ENCODE results near the gene MICU1. TPM values are rescaled to one million over a fixed set of nuclear protein-coding genes. Genes with fewer than 3 reads are reported as not detected.

The MICU1 gene
- total RNA-seq, 3 donors from 2014 or later (not counting 1 experiment from before 2014, with no cell fraction given), result 27.9 to 30.9 (median 29.4) TPM

GRCh38 chr10:72379062-72379461 lies 246.8 kb downstream of the MICU1 start:
- no peaks in the 10 kb centered on the region for H3K9me3 Mint-ChIP-seq
- H3K4me1 Mint-ChIP-seq, result peaks cover 0 to 11% of the 10 kb centered on the region in 2 donors
- no peak for DNase-seq
- H3K27ac ChIP-seq (ENCODE audit: low read length), result no peak overlapping the region
- no peaks in the 10 kb centered on the region for H3K9me3 ChIP-seq (ENCODE audit: control insufficient read depth, insufficient read depth, low read length)
- no peak for ATAC-seq
- no peaks in the 10 kb centered on the region for H3K4me1 ChIP-seq (ENCODE audit: control insufficient read depth, insufficient read depth, low read length)
- H3K4me3 ChIP-seq (ENCODE audit: low read length), result no peak overlapping the region
- intact Hi-C loops (cut with micrococcal nuclease), result no loop called here
- no peaks in the 10 kb centered on the region for H3K27me3 ChIP-seq (ENCODE audit: control insufficient read depth, insufficient read depth, low read length)
- H3K36me3 ChIP-seq (ENCODE audit: control insufficient read depth, insufficient read depth, low read length), result peaks cover 3% of the 10 kb centered on the region
- no peak overlapping the region for H3K4me3 Mint-ChIP-seq
- TF ChIP-seq CTCF (IDR thresholded peaks at IDR 0.05), result no peak
- WGBS (ENCODE audit: insufficient coverage), result 78% methylated on average over 2 of the region's 2 CpGs
- no peak overlapping the region for H3K27ac Mint-ChIP-seq
- no peaks in the 10 kb centered on the region for H3K36me3 Mint-ChIP-seq
- no peaks in the 10 kb centered on the region for H3K27me3 Mint-ChIP-seq (ENCODE audit: low read depth in 2 of 2)

- H3K36me3 Mint-ChIP-seq, result no peaks in the 10 kb centered on the region
- H3K9me3 ChIP-seq (ENCODE audit: control insufficient read depth, insufficient read depth, low read length), result no peaks in the 10 kb centered on the region
- H3K4me3 ChIP-seq (ENCODE audit: low read length), result no peak overlapping the region
- DNase-seq (no peak), ATAC-seq (no peak)
- no peaks in the 10 kb centered on the region for H3K27me3 ChIP-seq (ENCODE audit: control insufficient read depth, insufficient read depth, low read length)
- WGBS (ENCODE audit: insufficient coverage), result 73% methylated on average over 5 of the region's 5 CpGs
- intact Hi-C loops (cut with micrococcal nuclease), result no loop called here
- peaks cover 12% of the 10 kb centered on the region for H3K4me1 ChIP-seq (ENCODE audit: control insufficient read depth, insufficient read depth, low read length)
- peaks cover 3% of the 10 kb centered on the region for H3K36me3 ChIP-seq (ENCODE audit: control insufficient read depth, insufficient read depth, low read length)
- no peaks in the 10 kb centered on the region for H3K27me3 Mint-ChIP-seq (ENCODE audit: low read depth in 2 of 2)
- no peak overlapping the region for H3K27ac ChIP-seq (ENCODE audit: low read length)
- no peak for TF ChIP-seq CTCF (IDR thresholded peaks at IDR 0.05)
- H3K27ac Mint-ChIP-seq, result no peak overlapping the region
- no peak overlapping the region for H3K4me3 Mint-ChIP-seq
- H3K4me1 Mint-ChIP-seq, result peaks cover 2 to 13% of the 10 kb centered on the region in 2 donors
- H3K9me3 Mint-ChIP-seq, result no peaks in the 10 kb centered on the region
Observed at GRCh38 chr10:72375585-72375984, 250.3 kb downstream of the MICU1 start.

GRCh38 chr10:72375173-72375572 lies 250.7 kb downstream of the MICU1 start:
- DNase-seq, result no peak
- intact Hi-C loops (cut with micrococcal nuclease), result no loop called here
- Histone ChIP-seq H3K4me3 (ENCODE audit: low read length) (no peak overlapping the region), H3K27me3 (ENCODE audit: control insufficient read depth, insufficient read depth, low read length) (no peaks in the 10 kb centered on the region), H3K36me3 (ENCODE audit: control insufficient read depth, insufficient read depth, low read length) (peaks cover 3% of the 10 kb centered on the region), H3K27ac (ENCODE audit: low read length) (no peak overlapping the region), H3K9me3 (ENCODE audit: control insufficient read depth, insufficient read depth, low read length) (no peaks in the 10 kb centered on the region), H3K4me1 (ENCODE audit: control insufficient read depth, insufficient read depth, low read length) (peaks cover 15% of the 10 kb centered on the region)
- H3K4me3 Mint-ChIP-seq, result no peak overlapping the region
- H3K27ac Mint-ChIP-seq, result no peak overlapping the region
- TF ChIP-seq CTCF (IDR thresholded peaks at IDR 0.05), result no peak
- H3K4me1 Mint-ChIP-seq, result peaks cover 6 to 17% of the 10 kb centered on the region in 2 donors
- 97% methylated on average over 3 of the region's 3 CpGs for WGBS (ENCODE audit: insufficient coverage)
- no peak for ATAC-seq
- no peaks in the 10 kb centered on the region for H3K9me3 Mint-ChIP-seq
- no peaks in the 10 kb centered on the region for H3K36me3 Mint-ChIP-seq
- no peaks in the 10 kb centered on the region for H3K27me3 Mint-ChIP-seq (ENCODE audit: low read depth in 2 of 2)

GRCh38 chr10:72370201-72370722 lies 255.6 kb downstream of the MICU1 start:
- H3K36me3 ChIP-seq (ENCODE audit: control insufficient read depth, insufficient read depth, low read length), result peaks cover 9% of the 10 kb centered on the region
- Mint-ChIP-seq H3K9me3 (no peaks in the 10 kb centered on the region), H3K36me3 (no peaks in the 10 kb centered on the region), H3K4me1 (peaks cover 23 to 25% of the 10 kb centered on the region in 2 donors), H3K27me3 (ENCODE audit: low read depth in 2 of 2) (peaks cover 0 to 6% of the 10 kb centered on the region in 2 donors), H3K4me3 (peak overlapping the region; percentile 73), H3K27ac (peak overlapping the region; percentile 78 to 90)
- no peak for TF ChIP-seq CTCF (IDR thresholded peaks at IDR 0.05)
- H3K4me1 ChIP-seq (ENCODE audit: control insufficient read depth, insufficient read depth, low read length), result peaks cover 29% of the 10 kb centered on the region
- H3K27me3 ChIP-seq (ENCODE audit: control insufficient read depth, insufficient read depth, low read length), result no peaks in the 10 kb centered on the region
- DNase-seq, result peak in 1 of 2 donors; percentile 83
- no peak overlapping the region for H3K4me3 ChIP-seq (ENCODE audit: low read length)
- intact Hi-C loops (cut with micrococcal nuclease), result loop anchor here (2.0 kb wide), 1 partner anchor 35 kb away; no protein-coding TSS in a partner anchor
- no peaks in the 10 kb centered on the region for H3K9me3 ChIP-seq (ENCODE audit: control insufficient read depth, insufficient read depth, low read length)
- peak overlapping the region; percentile 56 for H3K27ac ChIP-seq (ENCODE audit: low read length)
- ATAC-seq, result peak; percentile 85 to 92 (median 89)

Data from natural killer cell (primary cell).